Measurements from ENCODE around the gene AIDA.

DNA sequence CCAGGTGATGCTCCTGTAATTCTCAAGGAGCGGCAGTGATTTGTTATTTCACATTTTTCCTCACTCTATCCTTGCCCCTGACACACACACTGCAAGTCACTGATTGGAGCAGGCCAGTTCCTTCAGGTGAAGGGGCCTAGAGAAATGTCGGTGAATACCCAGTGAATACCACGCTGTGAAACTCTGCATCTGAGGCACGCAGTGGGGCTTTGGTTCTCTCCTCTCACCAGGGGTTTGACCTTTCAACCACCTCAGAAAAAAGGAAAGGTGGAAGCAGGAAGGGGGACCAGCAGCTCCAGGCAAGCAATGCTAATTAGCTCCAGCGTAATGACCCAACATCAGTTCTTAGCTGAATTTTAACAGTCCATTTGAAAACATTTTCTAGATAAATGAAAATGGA lies 24.2 kb upstream of the AIDA start:
- TF ChIP-seq, protein P1, sequence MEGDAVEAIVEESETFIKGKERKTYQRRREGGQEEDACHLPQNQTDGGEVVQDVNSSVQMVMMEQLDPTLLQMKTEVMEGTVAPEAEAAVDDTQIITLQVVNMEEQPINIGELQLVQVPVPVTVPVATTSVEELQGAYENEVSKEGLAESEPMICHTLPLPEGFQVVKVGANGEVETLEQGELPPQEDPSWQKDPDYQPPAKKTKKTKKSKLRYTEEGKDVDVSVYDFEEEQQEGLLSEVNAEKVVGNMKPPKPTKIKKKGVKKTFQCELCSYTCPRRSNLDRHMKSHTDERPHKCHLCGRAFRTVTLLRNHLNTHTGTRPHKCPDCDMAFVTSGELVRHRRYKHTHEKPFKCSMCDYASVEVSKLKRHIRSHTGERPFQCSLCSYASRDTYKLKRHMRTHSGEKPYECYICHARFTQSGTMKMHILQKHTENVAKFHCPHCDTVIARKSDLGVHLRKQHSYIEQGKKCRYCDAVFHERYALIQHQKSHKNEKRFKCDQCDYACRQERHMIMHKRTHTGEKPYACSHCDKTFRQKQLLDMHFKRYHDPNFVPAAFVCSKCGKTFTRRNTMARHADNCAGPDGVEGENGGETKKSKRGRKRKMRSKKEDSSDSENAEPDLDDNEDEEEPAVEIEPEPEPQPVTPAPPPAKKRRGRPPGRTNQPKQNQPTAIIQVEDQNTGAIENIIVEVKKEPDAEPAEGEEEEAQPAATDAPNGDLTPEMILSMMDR (conservative IDR thresholded peaks at IDR 0.05; ENCODE audit: low read length), result no peak
- TF ChIP-seq EZH2phosphoT487 (IDR thresholded peaks at IDR 0.05; ENCODE audit: borderline replicate concordance, low read depth, low read length), result no peak
